Endodermal cell (in vitro differentiated cells): ENCODE data around the gene EFNA5. TPM values are rescaled to one million over a fixed set of nuclear protein-coding genes. Genes with fewer than 3 reads are reported as not detected.

Source experiments
- DNase-seq: peaks from one replicate; pipeline ENCODE4 v3.0.0-alpha.2; 2017
- H3K27ac ChIP-seq: 2 replicates; pipeline ENCODE4 v1.5.1; 2013; ENCODE audit warnings: mild to moderate bottlenecking, low read depth, low read length, moderate library complexity
- H3K27me3 ChIP-seq: 2 replicates; pipeline ENCODE4 v1.6.1; 2013; ENCODE audit warnings: mild to moderate bottlenecking, low read length, moderate library complexity; ENCODE audit not compliant: insufficient read depth, control insufficient read depth, poor library complexity, severe bottlenecking
- H3K36me3 ChIP-seq: 2 replicates; pipeline ENCODE4 v1.7.0; 2013; ENCODE audit warnings: mild to moderate bottlenecking, low read length, moderate library complexity; ENCODE audit not compliant: control insufficient read depth, insufficient read depth
- H3K4me1 ChIP-seq: one replicate; pipeline ENCODE4 v1.7.0; 2013; ENCODE audit warnings: low read length; ENCODE audit not compliant: control insufficient read depth, insufficient read depth
- H3K4me3 ChIP-seq: 2 replicates; pipeline ENCODE4 v1.5.1; 2013; ENCODE audit warnings: mild to moderate bottlenecking, low read length, moderate library complexity
- H3K9ac ChIP-seq: 2 replicates; pipeline ENCODE4 v1.6.1; 2013; ENCODE audit warnings: mild to moderate bottlenecking, low read length, moderate library complexity; ENCODE audit not compliant: poor library complexity, severe bottlenecking; ENCODE audit errors: extremely low read depth
- H3K9me3 ChIP-seq: 2 replicates; pipeline ENCODE4 v1.6.1; 2013; ENCODE audit warnings: mild to moderate bottlenecking, low read length, moderate library complexity; ENCODE audit not compliant: control insufficient read depth
- H3K27ac Mint-ChIP-seq: 2 replicates; pipeline ENCODE4 v1.8.0; 2020; ENCODE audit warnings: mixed read lengths
- H3K27me3 Mint-ChIP-seq: 2 replicates; pipeline ENCODE4 v1.8.0; 2021; ENCODE audit warnings: mild to moderate bottlenecking, mixed read lengths; ENCODE audit not compliant: insufficient read depth
- H3K36me3 Mint-ChIP-seq: 2 replicates; pipeline ENCODE4 v1.8.0; 2020; ENCODE audit warnings: low read depth, mixed read lengths
- H3K4me1 Mint-ChIP-seq: 2 replicates; pipeline ENCODE4 v1.8.0; 2020; ENCODE audit warnings: mixed read lengths
- H3K4me3 Mint-ChIP-seq: 2 replicates; pipeline ENCODE4 v1.8.0; 2020; ENCODE audit warnings: mild to moderate bottlenecking, moderate library complexity, mixed read lengths
- H3K9me3 Mint-ChIP-seq: 2 replicates; pipeline ENCODE4 v1.8.0; 2020; ENCODE audit warnings: mild to moderate bottlenecking, mixed read lengths
- WGBS, 2 experiments: methylation state at CpG; one replicate each; pipeline versions ENCODE4 v1.1.5 to v1.1.7; 2013; ENCODE audit warnings: missing lambda C conversion rate in 2 of 2, mixed read lengths in 1 of 2; ENCODE audit not compliant: insufficient coverage in 1 of 2, insufficient read length in 1 of 2; 5-methylcytosine and 5-hydroxymethylcytosine counted together
- total RNA-seq, 2 donors: library from RNA; stranded (reverse); fragmentation: NEBNext Ultra II Directional in 1 of 2; extraction: Animal tissue kit (Norgen Biotek cat#: 25700) in 1 of 2; gene quantifications; 2 replicates in 1 of 2; 3 replicates in 1 of 2; pipeline ENCODE4 v1.2.1, GENCODE V29; 2021
- TF ChIP-seq, protein P1 (sequence below): fragments of 200-600 bp; sonication (generic); conservative IDR thresholded peaks from 2 replicates; pipeline ENCODE4 v1.5.0; 2021; ENCODE audit warnings: antibody characterized with exemption, mild to moderate bottlenecking

The EFNA5 gene
- total RNA-seq, 2 donors from 2014 or later: 53.3 to 63.1 TPM

- no peaks in the 10 kb centered on the region for H3K4me1 ChIP-seq
- H3K36me3 ChIP-seq: peaks cover 5% of the 10 kb centered on the region
- H3K9me3 ChIP-seq: no peaks in the 10 kb centered on the region
- no peaks in the 10 kb centered on the region for H3K27me3 ChIP-seq
- H3K27ac ChIP-seq: no peak overlapping the region
- no peak overlapping the region for H3K4me3 ChIP-seq
- no peak for DNase-seq
- TF ChIP-seq, protein P1, sequence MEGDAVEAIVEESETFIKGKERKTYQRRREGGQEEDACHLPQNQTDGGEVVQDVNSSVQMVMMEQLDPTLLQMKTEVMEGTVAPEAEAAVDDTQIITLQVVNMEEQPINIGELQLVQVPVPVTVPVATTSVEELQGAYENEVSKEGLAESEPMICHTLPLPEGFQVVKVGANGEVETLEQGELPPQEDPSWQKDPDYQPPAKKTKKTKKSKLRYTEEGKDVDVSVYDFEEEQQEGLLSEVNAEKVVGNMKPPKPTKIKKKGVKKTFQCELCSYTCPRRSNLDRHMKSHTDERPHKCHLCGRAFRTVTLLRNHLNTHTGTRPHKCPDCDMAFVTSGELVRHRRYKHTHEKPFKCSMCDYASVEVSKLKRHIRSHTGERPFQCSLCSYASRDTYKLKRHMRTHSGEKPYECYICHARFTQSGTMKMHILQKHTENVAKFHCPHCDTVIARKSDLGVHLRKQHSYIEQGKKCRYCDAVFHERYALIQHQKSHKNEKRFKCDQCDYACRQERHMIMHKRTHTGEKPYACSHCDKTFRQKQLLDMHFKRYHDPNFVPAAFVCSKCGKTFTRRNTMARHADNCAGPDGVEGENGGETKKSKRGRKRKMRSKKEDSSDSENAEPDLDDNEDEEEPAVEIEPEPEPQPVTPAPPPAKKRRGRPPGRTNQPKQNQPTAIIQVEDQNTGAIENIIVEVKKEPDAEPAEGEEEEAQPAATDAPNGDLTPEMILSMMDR: no peak
- no peak overlapping the region for H3K4me3 Mint-ChIP-seq
- H3K27ac Mint-ChIP-seq: no peak overlapping the region
- peaks cover 8% of the 10 kb centered on the region for H3K36me3 Mint-ChIP-seq
- H3K27me3 Mint-ChIP-seq: no peaks in the 10 kb centered on the region
- 80% methylated on average over 1 of the region's 1 CpG; no CpG with 5 or more reads in 1 of the 2 experiments for WGBS, 2 experiments
- no peak overlapping the region for H3K9ac ChIP-seq
- H3K9me3 Mint-ChIP-seq: no peaks in the 10 kb centered on the region
- H3K4me1 Mint-ChIP-seq: peaks cover 6% of the 10 kb centered on the region
Measured at GRCh38 chr5:107431998-107432397, 238.7 kb downstream of the EFNA5 start.

DNA sequence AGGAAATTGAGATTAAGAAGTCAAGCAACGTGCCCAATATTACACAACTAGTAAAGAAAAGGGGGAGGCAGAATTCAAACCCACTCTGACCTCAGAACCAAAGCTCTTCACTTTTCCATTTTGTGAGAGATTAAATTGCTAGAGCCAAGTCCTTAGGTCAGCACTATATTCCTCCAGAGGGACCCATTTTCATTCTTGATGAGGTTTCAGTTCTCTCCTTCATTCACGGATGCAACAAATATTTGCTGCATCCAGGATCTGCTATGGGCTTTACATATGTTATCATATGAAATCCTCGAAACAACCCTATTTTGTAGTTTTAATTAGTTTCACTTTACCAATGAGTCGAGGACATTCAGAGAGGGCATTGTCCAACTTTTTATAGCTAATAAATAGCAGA lies 239.2 kb downstream of the EFNA5 start:
- DNase-seq: no peak
- no peak overlapping the region for H3K27ac ChIP-seq
- H3K4me3 ChIP-seq: no peak overlapping the region

GRCh38 chr5:107430071-107430625 lies 240.6 kb downstream of the EFNA5 start:
- Mint-ChIP-seq H3K9me3 (no peaks in the 10 kb centered on the region), H3K4me1 (no peaks in the 10 kb centered on the region), H3K27me3 (no peaks in the 10 kb centered on the region), H3K27ac (no peak overlapping the region), H3K4me3 (no peak overlapping the region), H3K36me3 (peaks cover 14% of the 10 kb centered on the region)
- no peak overlapping the region for H3K4me3 ChIP-seq
- H3K9me3 ChIP-seq: no peaks in the 10 kb centered on the region
- H3K36me3 ChIP-seq: peaks cover 24% of the 10 kb centered on the region
- H3K4me1 ChIP-seq: no peaks in the 10 kb centered on the region
- DNase-seq: no peak
- H3K9ac ChIP-seq: no peak overlapping the region
- H3K27ac ChIP-seq: no peak overlapping the region
- TF ChIP-seq, protein P1: no peak
- no peaks in the 10 kb centered on the region for H3K27me3 ChIP-seq
- WGBS, 2 experiments: 100% methylated on average over 1 of the region's 1 CpG

More for the DNA sequence above, 239.2 kb downstream of the EFNA5 start:
- Histone ChIP-seq H3K27me3 (no peaks in the 10 kb centered on the region), H3K9ac (no peak overlapping the region), H3K4me1 (no peaks in the 10 kb centered on the region), H3K9me3 (no peaks in the 10 kb centered on the region), H3K36me3 (peaks cover 10% of the 10 kb centered on the region)
- TF ChIP-seq, protein P1: no peak
- Mint-ChIP-seq H3K27me3 (no peaks in the 10 kb centered on the region), H3K36me3 (peaks cover 11% of the 10 kb centered on the region), H3K27ac (no peak overlapping the region), H3K4me3 (no peak overlapping the region), H3K9me3 (no peaks in the 10 kb centered on the region), H3K4me1 (peaks cover 5% of the 10 kb centered on the region)
- WGBS, 2 experiments: 94 to 100% methylated on average over 3 to 4 of the region's 4 CpGs
